SKM-1 treated with dmso at 0.1 percent for 144 hours (cell line): Measurements from ENCODE around the gene FANK1.
"Not testable (repeated sequence)": the region's sequence is repeated elsewhere in the genome, so short reads cannot be mapped to it uniquely, and the experiment has no call there.

Experiments used
- DNase-seq: peaks from one replicate; lab custom pipeline; 2025; ENCODE audit not compliant: unreplicated experiment; lab: John Stamatoyannopoulos, UW

Gene FANK1

GRCh38 chr10:126017961-126018560 lies 121.7 kb downstream of the FANK1 start:
- DNase-seq = no peak

DNA sequence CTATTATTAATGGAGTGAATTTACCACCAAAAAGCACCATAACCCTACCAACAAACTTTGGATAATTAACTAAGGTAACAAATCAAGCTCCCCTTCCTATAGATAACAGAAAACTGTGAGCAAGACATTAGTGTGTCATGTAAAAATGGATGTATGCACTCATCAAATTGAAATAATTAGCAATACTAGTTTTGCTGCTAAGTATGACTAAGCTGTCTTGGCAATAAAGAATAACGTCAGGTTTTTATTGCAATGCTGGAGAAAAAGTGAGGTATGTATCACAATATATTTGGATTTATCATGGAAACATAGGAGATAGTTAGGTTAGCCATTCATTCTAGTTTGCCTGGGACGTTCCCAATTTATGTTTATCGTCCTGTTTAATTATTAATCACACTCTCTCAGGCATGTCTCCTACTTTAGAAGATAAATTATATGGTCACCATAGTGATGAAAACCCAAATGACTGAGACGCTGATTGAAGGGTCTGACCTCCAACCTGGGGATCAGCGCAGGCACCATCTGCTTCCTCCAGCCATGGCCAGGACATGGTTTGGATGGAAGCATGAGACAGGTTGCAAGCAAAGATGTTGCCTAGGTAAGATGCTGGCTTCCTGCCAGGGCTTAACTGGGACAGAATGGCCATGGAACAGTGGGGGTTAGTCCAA lies 125.6 kb downstream of the FANK1 start:
- no peak for DNase-seq

- no peak for DNase-seq
These were observed 126.5 kb downstream of the FANK1 start for GRCh38 chr10:126022841-126023240.

DNA sequence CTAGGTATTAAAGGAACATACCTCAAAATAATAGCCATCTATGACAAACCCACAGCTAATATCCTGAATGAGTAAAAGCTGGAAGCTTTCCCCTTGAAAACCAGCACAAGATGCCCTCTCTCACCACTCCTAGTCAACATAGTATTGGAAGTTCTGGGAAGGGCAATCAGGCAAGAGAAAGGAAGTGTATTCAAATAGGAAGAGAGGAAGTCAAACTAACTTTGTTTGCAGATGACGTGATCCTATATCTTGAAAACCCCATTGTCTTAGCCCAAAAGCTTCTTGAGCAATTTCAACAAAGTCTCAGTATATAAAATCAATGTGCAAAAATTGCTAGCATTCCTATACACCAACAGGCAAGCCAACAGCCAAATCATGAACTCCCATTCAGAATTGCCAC lies 131.3 kb downstream of the FANK1 start:
- no peak for DNase-seq

- DNase-seq = no peak
These were observed 133.6 kb downstream of the FANK1 start for GRCh38 chr10:126029999-126030398.

GRCh38 chr10:126034586-126034985 lies 138.2 kb downstream of the FANK1 start:
- DNase-seq = no peak

DNA sequence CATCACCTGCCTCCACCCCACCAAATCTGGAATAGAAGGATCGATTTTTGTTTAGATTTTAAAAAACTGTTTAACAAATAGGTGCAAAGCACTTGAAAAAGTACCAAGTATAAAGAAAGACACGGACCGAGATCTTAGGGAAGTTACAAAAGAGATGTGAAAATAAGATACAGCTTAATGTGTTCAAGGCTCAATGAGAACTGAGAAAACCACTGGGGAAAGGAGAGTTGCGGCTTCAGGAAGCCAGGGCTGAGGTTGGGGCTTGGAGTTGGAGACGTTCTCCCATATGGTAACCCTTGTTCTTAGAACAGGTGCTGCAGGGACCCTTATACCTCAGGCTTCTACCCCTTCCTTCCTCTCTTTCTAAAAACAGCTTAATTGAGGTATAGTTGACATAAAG lies 140.2 kb downstream of the FANK1 start:
- DNase-seq = no peak

GRCh38 chr10:126037946-126038345 lies 141.6 kb downstream of the FANK1 start:
- DNase-seq = no peak

- DNase-seq = no peak
These were observed 144.8 kb downstream of the FANK1 start for GRCh38 chr10:126041117-126041516.

DNA sequence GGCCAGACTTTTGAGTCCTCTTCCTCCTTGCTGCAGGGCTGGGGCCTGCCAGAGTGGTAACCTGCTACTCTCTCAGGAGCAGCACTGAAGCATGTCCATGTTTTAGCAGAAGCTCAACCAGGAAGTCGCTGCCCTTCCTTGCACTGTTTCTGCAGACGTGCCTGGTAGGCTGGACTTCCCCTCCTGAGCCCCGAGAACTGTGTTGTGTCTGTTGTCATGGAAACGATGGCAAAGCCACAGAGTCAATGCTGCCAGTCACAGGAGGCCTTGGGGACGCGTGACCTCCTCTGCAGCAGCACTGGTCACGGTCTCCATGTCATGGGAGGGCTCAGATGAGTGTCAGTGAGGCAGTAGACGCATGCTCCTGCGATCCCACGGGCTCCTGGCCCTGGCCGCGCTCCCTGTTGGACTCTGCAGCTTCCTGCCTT lies 145.5 kb downstream of the FANK1 start:
- peak; percentile 39 for DNase-seq

- no peak for DNase-seq
These were observed 146.0 kb downstream of the FANK1 start for GRCh38 chr10:126042354-126042753.

- no peak for DNase-seq
These were observed 146.5 kb downstream of the FANK1 start for GRCh38 chr10:126042906-126043305.

- no peak for DNase-seq
These were observed 147.0 kb downstream of the FANK1 start for GRCh38 chr10:126043389-126043788.

- no peak for DNase-seq
These were observed 149.5 kb downstream of the FANK1 start for GRCh38 chr10:126045861-126046260.

DNA sequence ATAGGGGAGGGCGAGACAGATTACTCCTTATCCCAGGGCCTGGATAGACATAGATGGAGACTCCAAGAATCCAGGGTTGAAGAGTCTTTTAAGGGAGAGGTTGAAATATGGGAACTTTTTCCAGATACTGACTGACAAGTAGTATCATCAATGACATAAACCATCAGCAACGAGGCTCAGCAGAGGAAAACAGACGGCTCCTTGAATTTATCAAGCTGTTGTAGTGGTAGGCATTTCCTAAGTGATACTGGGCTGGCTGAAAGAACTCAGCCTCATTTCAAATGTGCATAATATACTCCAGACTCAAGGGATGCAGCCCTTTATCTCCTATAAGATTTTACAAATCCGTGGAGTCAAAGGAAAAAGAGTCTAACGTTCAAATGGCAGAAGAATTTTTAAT lies 150.5 kb downstream of the FANK1 start:
- no peak for DNase-seq

DNA sequence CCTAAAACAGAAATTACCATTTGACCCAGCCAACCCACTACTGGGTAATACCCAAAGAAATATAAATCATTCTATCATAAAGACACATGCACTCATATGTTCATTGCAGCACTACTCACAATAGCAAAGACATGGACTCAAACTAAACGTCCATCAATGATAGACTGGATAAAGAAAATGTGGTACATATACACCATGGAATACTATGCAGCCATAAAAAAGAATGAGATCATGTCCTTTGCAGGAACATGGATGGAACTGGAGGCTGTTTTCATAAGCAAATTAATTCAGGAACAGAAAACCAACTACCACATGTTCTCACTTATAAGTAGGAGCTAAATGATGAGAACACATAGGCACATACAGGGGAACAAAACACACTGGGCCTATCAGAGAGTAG lies 151.4 kb downstream of the FANK1 start:
- not testable (repeated sequence) for DNase-seq

- no peak for DNase-seq
These were observed 153.7 kb downstream of the FANK1 start for GRCh38 chr10:126049759-126050700.

- DNase-seq = no peak
These were observed 155.8 kb downstream of the FANK1 start for GRCh38 chr10:126052171-126052570.

DNA sequence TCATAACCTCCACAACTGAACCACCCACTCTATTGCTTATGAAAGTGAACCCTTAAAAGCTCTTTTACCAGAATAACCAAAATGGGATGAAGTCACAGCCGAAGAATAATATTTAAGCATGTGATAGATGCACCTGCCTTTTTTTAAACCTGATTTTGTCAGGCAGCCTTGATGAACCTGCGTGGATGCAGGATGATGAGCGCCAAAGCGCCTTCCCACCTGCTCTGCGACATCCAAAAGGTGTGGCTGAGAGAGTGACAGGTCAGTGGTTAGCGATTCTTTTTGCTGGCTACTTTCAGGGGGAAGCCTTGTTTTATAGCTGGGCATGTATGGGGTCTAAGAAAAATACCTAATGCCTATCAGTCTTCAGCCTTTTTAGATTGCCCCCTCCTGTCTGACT lies 157.8 kb downstream of the FANK1 start:
- DNase-seq = no peak

DNA sequence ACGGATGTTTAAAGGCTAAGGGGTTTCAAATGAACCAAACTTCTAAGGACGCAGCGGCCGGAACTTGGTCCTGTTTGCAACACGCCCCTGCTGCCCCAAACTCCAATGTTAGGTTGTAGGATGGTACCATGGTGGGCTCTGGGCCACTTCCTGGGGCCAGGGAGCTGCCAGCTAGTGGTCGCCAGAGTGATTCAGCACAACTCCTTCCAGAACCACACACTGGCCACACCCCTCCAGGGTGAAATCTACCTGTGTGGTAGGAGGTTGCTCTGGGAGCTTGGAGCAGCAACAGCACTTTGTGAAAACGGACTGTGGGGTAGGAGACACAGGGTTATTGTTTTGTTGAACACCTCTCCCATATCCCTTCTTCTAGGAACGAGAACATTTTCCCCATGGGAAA lies 161.1 kb downstream of the FANK1 start:
- no peak for DNase-seq

- DNase-seq = no peak
These were observed 161.7 kb downstream of the FANK1 start for GRCh38 chr10:126058104-126058503.

- DNase-seq = no peak
These were observed 162.1 kb downstream of the FANK1 start for GRCh38 chr10:126058507-126058906.
